ENCODE data around the gene TRIM22. TPM values are rescaled to one million over a fixed set of nuclear protein-coding genes. Genes with fewer than 3 reads are reported as not detected.

TRIM22 gene
- total RNA-seq, 1 experiment from 2014 or later: not detected

GRCh38 chr11:5684646-5685362, 4.8 kb upstream of the TRIM22 start, which contains the start of gene TRIM5:
TRIM5 (minus strand) TSS chr11:5685074; CDS start chr11:5680177, 4,897 bp downstream.
- peak; percentile 56 to 83 for TF ChIP-seq CTCF (IDR thresholded peaks at IDR 0.05; ENCODE audit: insufficient read depth in 1 of 2, low read depth in 1 of 2, low read length in 1 of 2, severe bottlenecking in 1 of 2, unreplicated experiment in 1 of 2)
- H3K4me3 Mint-ChIP-seq (ENCODE audit: unreplicated experiment): peak within 1 kb of the TSS; percentile 85
- POLR2A ChIA-PET: interaction anchor here (0.7 to 1.3 kb wide), 3 partner anchors 23 to 65 kb away, joined by 3 to 6 read pairs (median 4); no protein-coding TSS in a partner anchor

GRCh38 chr11:5686426-5686825, 3.2 kb upstream of the TRIM22 start:
- no peak for TF ChIP-seq CTCF (IDR thresholded peaks at IDR 0.05; ENCODE audit: insufficient read depth in 1 of 2, low read depth in 1 of 2, low read length in 1 of 2, severe bottlenecking in 1 of 2, unreplicated experiment in 1 of 2)
- Histone ChIP-seq H3K4me1 (peaks cover 26% of the 10 kb centered on the region), H3K4me3 (ENCODE audit: low read depth, low read length) (no peak overlapping the region), H3K27me3 (replicated peaks; ENCODE audit: control insufficient read depth, insufficient read depth, low read length) (no peaks in the 10 kb centered on the region), H3K36me3 (ENCODE audit: control insufficient read depth, insufficient read depth, low read length) (no peaks in the 10 kb centered on the region), H3K9me3 (no peaks in the 10 kb centered on the region)
- H3K4me3 Mint-ChIP-seq (ENCODE audit: unreplicated experiment): no peak overlapping the region
- no TSS peak for BruUV-seq (replicated peaks)
- peaks cover 19% of the 10 kb centered on the region for H3K36me3 Mint-ChIP-seq (ENCODE audit: insufficient read depth, unreplicated experiment)
- CTCF ChIA-PET: no interaction called here
- H3K4me1 Mint-ChIP-seq (ENCODE audit: low read depth, unreplicated experiment): peaks cover 32% of the 10 kb centered on the region
- intact Hi-C loops (cut with micrococcal nuclease; ENCODE audit: unreplicated experiment): no loop called here
- H3K27ac Mint-ChIP-seq (ENCODE audit: unreplicated experiment): no peak overlapping the region
- H3K27me3 Mint-ChIP-seq (ENCODE audit: insufficient read depth, unreplicated experiment): no peaks in the 10 kb centered on the region
- no peak for DNase-seq
- H3K9me3 Mint-ChIP-seq (ENCODE audit: unreplicated experiment): no peaks in the 10 kb centered on the region
- POLR2A ChIA-PET: no interaction called here

More at GRCh38 chr11:5684646-5685362, 4.8 kb upstream of the TRIM22 start, which contains the start of gene TRIM5:
- H3K36me3 Mint-ChIP-seq (ENCODE audit: insufficient read depth, unreplicated experiment): peaks cover 20% of the 10 kb centered on the region
- H3K4me1 Mint-ChIP-seq (ENCODE audit: low read depth, unreplicated experiment): peaks cover 19% of the 10 kb centered on the region
- H3K27me3 Mint-ChIP-seq (ENCODE audit: insufficient read depth, unreplicated experiment): no peaks in the 10 kb centered on the region
- no peaks in the 10 kb centered on the region for H3K36me3 ChIP-seq (ENCODE audit: control insufficient read depth, insufficient read depth, low read length)
- intact Hi-C loops (cut with micrococcal nuclease; ENCODE audit: unreplicated experiment): loop anchor here (1.0 to 2.0 kb wide), 3 partner anchors 65 to 123 kb away; partner anchors contain the start of gene OR52N2
- no peaks in the 10 kb centered on the region for H3K9me3 Mint-ChIP-seq (ENCODE audit: unreplicated experiment)
- no peaks in the 10 kb centered on the region for H3K9me3 ChIP-seq
- no peaks in the 10 kb centered on the region for H3K27me3 ChIP-seq (replicated peaks; ENCODE audit: control insufficient read depth, insufficient read depth, low read length)
- CTCF ChIA-PET: interaction anchor here (0.5 to 2.0 kb wide), 9 partner anchors 9 to 1830 kb away, joined by 3 to 12 read pairs (median 5); no protein-coding TSS in a partner anchor
- H3K4me1 ChIP-seq: peaks cover 11% of the 10 kb centered on the region; the same call in 1 of the 2 replicates
- BruUV-seq (replicated peaks): no TSS peak
- DNase-seq: peak; percentile 90 to 91
- H3K4me3 ChIP-seq (ENCODE audit: low read depth, low read length): peak within 1 kb of the TSS; percentile 35
- H3K27ac Mint-ChIP-seq (ENCODE audit: unreplicated experiment): peak within 1 kb of the TSS; percentile 95

- CTCF ChIA-PET: interaction anchor here (0.6 kb wide), 1 partner anchor 239 kb away, joined by 3 read pairs; the partner anchor contains the start of gene OR51I2
These were observed 1.1 kb upstream of the TRIM22 start for GRCh38 chr11:5688482-5688881.

More at GRCh38 chr11:5688482-5688881, 1.1 kb upstream of the TRIM22 start:
- Mint-ChIP-seq H3K27ac (ENCODE audit: unreplicated experiment) (no peak overlapping the region), H3K27me3 (ENCODE audit: insufficient read depth, unreplicated experiment) (no peaks in the 10 kb centered on the region), H3K4me1 (ENCODE audit: low read depth, unreplicated experiment) (peaks cover 31% of the 10 kb centered on the region), H3K9me3 (ENCODE audit: unreplicated experiment) (no peaks in the 10 kb centered on the region), H3K4me3 (ENCODE audit: unreplicated experiment) (no peak overlapping the region), H3K36me3 (ENCODE audit: insufficient read depth, unreplicated experiment) (peaks cover 17% of the 10 kb centered on the region)
- Histone ChIP-seq H3K9me3 (no peaks in the 10 kb centered on the region), H3K4me1 (peaks cover 30% of the 10 kb centered on the region), H3K27me3 (replicated peaks; ENCODE audit: control insufficient read depth, insufficient read depth, low read length) (no peaks in the 10 kb centered on the region), H3K36me3 (ENCODE audit: control insufficient read depth, insufficient read depth, low read length) (no peaks in the 10 kb centered on the region), H3K4me3 (ENCODE audit: low read depth, low read length) (no peak overlapping the region)
- intact Hi-C loops (cut with micrococcal nuclease; ENCODE audit: unreplicated experiment): no loop called here
- BruUV-seq (replicated peaks): no TSS peak
- POLR2A ChIA-PET: no interaction called here
- no peak for DNase-seq
- TF ChIP-seq CTCF (IDR thresholded peaks at IDR 0.05; ENCODE audit: insufficient read depth in 1 of 2, low read depth in 1 of 2, low read length in 1 of 2, severe bottlenecking in 1 of 2, unreplicated experiment in 1 of 2): no peak
